ENCODE data around the gene CHPF2.

DNA sequence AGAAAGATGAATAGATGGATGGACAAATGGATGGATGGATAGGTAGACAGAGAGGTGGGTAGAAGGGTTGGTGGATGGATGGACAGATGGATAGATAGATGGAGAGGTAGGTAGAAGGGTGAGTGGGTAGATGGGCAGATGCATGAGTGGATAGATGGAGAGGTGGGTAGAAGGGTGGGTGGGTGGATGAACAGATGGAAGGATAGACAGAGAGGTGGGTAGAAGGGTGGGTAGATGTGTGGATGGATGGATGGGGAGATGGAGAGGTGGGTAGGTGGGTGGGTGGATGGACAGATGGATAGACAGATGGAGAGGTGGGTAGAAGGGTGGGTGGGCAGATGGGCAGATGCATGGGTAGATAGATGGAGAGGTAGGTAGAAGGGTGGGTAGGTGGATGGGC, 34.4 kb upstream of the CHPF2 start:
- TF ChIP-seq, protein P1, sequence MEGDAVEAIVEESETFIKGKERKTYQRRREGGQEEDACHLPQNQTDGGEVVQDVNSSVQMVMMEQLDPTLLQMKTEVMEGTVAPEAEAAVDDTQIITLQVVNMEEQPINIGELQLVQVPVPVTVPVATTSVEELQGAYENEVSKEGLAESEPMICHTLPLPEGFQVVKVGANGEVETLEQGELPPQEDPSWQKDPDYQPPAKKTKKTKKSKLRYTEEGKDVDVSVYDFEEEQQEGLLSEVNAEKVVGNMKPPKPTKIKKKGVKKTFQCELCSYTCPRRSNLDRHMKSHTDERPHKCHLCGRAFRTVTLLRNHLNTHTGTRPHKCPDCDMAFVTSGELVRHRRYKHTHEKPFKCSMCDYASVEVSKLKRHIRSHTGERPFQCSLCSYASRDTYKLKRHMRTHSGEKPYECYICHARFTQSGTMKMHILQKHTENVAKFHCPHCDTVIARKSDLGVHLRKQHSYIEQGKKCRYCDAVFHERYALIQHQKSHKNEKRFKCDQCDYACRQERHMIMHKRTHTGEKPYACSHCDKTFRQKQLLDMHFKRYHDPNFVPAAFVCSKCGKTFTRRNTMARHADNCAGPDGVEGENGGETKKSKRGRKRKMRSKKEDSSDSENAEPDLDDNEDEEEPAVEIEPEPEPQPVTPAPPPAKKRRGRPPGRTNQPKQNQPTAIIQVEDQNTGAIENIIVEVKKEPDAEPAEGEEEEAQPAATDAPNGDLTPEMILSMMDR (IDR thresholded peaks at IDR 0.05) = no peak
- no peak for TF ChIP-seq POLR2A (IDR thresholded peaks at IDR 0.05)
